Measurements from ENCODE around the gene PHACTR3. TPM values are rescaled to one million over a fixed set of nuclear protein-coding genes. Genes with fewer than 3 reads are reported as not detected.

PHACTR3 gene
- total and polyA plus RNA-seq, 2 of the 8 experiments (the other 6 are each of a cell fraction or from before 2014, with no cell fraction given), result 0.05 to 0.13 TPM

GRCh38 chr20:59813126-59813947, 209.0 kb downstream of the PHACTR3 start:
- H3K18ac ChIP-seq (ENCODE audit: extremely low read depth, low read length), result no peak overlapping the region
- no peaks in the 10 kb centered on the region for H3K4me1 ChIP-seq (replicated peaks in 1 of 4; ENCODE audit: control insufficient read depth in 3 of 4, insufficient read depth in 4 of 4, low read length in 3 of 4)
- peaks cover 0 to 2% (median 0%) of the 10 kb centered on the region in 4 experiments; a peak in 1 of 7 replicates for H3K27me3 ChIP-seq (replicated peaks in 1 of 4; ENCODE audit: control insufficient read depth in 3 of 4, extremely low read depth in 1 of 4, insufficient read depth in 3 of 4, low read length in 3 of 4)
- no peak overlapping the region for H2BK12ac ChIP-seq (ENCODE audit: low read depth, low read length)
- ChIA-PET CTCF (ENCODE audit: partially characterized antibody) (interaction anchor here (0.8 to 1.0 kb wide), 2 partner anchors 242 to 991 kb away, joined by 3 to 5 read pairs; no protein-coding TSS in a partner anchor), POLR2A (ENCODE audit: partially characterized antibody) (no interaction called here)
- H3K79me1 ChIP-seq (ENCODE audit: low read depth, low read length), result no peaks in the 10 kb centered on the region
- H3K4me3 ChIP-seq (ENCODE audit: extremely low read depth in 1 of 4, insufficient read depth in 2 of 4, low read depth in 3 of 4, low read length in 4 of 4), result no peak overlapping the region
- DNase-seq (ENCODE audit: low read depth in 1 of 2, low spot score in 2 of 2), result peak in 1 of 2 experiments; percentile 23
- H2BK15ac ChIP-seq (ENCODE audit: low read length), result no peak overlapping the region
- H4K5ac ChIP-seq (ENCODE audit: insufficient read length, low read depth, low read length), result no peak overlapping the region
- no peak for FAIRE-seq
- no peak overlapping the region for H3K14ac ChIP-seq (ENCODE audit: insufficient read length)
- no peak overlapping the region for H3K4me2 ChIP-seq (ENCODE audit: insufficient read depth in 1 of 2, low read depth in 2 of 2, low read length in 2 of 2)
- no peak overlapping the region for H4K91ac ChIP-seq (replicated peaks; ENCODE audit: insufficient read length, low read length)
- H3K9me3 ChIP-seq (ENCODE audit: insufficient read depth in 2 of 2, low read depth in 1 of 2, low read length in 1 of 2), result peaks cover 87 to 92% of the 10 kb centered on the region in 2 experiments
- H2BK120ac ChIP-seq (replicated peaks; ENCODE audit: low read depth, low read length), result no peak overlapping the region
- H2AFZ ChIP-seq (ENCODE audit: low read length), result no peak overlapping the region
- H3K79me2 ChIP-seq (ENCODE audit: control insufficient read depth in 1 of 2, insufficient read depth in 2 of 2, low read length in 2 of 2), result no peaks in the 10 kb centered on the region
- no peak overlapping the region for H3K4ac ChIP-seq (replicated peaks; ENCODE audit: insufficient read length, low read depth, low read length)
- no peak overlapping the region for H3K27ac ChIP-seq (ENCODE audit: low read depth, low read length)
- no peaks in the 10 kb centered on the region for H3K36me3 ChIP-seq (ENCODE audit: control insufficient read depth in 2 of 4, insufficient read depth in 4 of 4, low read length in 3 of 4)
- H2AK5ac ChIP-seq (ENCODE audit: low read depth, low read length), result no peak overlapping the region
- H4K20me1 ChIP-seq (replicated peaks in 1 of 2; ENCODE audit: control insufficient read depth in 1 of 2, insufficient read depth in 2 of 2, low read length in 2 of 2), result no peaks in the 10 kb centered on the region
- no peak overlapping the region for H3K56ac ChIP-seq (replicated peaks; ENCODE audit: insufficient read length, low read depth, low read length)
- H2BK5ac ChIP-seq (ENCODE audit: low read depth, low read length), result no peak overlapping the region
- H2BK20ac ChIP-seq (ENCODE audit: low read length), result no peak overlapping the region
- H3K9ac ChIP-seq (replicated peaks in 1 of 4; ENCODE audit: extremely low read depth in 1 of 4, low read depth in 3 of 4, low read length in 3 of 4), result no peak overlapping the region
- no peaks in the 10 kb centered on the region for H3K23me2 ChIP-seq (ENCODE audit: low read depth, low read length)
- TF ChIP-seq RXRA (IDR thresholded peaks at IDR 0.05; ENCODE audit: insufficient read depth, low read depth, low read length) (no peak), CTCF (IDR thresholded peaks at IDR 0.05; ENCODE audit: control extremely low read depth in 1 of 3, insufficient read depth in 1 of 3, low read depth in 1 of 3, low read length in 3 of 3) (no peak), CTBP2 (IDR thresholded peaks at IDR 0.05; ENCODE audit: borderline replicate concordance, insufficient read depth, insufficient read length, low read length) (no peak), SIRT6 (IDR thresholded peaks at IDR 0.05; ENCODE audit: low read length) (no peak), EGR1 (IDR thresholded peaks at IDR 0.05; ENCODE audit: borderline replicate concordance, low read depth, low read length) (no peak), CBX5 (IDR thresholded peaks at IDR 0.05; ENCODE audit: low read depth, low read length) (no peak)
- 83% methylated on average over 15 of the region's 18 CpGs; no CpG with 5 or more reads in 1 of the 2 experiments for WGBS, 2 experiments (ENCODE audit: extremely low coverage in 1 of 2, insufficient coverage in 1 of 2, insufficient read length in 1 of 2, insufficient replicate concordance in 2 of 2, low coverage in 1 of 2, low lambda C conversion rate in 2 of 2, missing lambda C conversion rate in 1 of 2)
- no peak overlapping the region for H4K8ac ChIP-seq (ENCODE audit: extremely low read depth, insufficient read depth, low read length)
- H3K23ac ChIP-seq (ENCODE audit: insufficient read length), result no peak overlapping the region
